SIG-M5 treated with dmso at 0.1 percent for 504 hours (cell line): ENCODE measurements around the gene NDST1.

ENCODE experiments used
- DNase-seq: peaks from one replicate; lab custom pipeline; 2025; ENCODE audit not compliant: unreplicated experiment; lab: John Stamatoyannopoulos, UW

The NDST1 gene

DNA sequence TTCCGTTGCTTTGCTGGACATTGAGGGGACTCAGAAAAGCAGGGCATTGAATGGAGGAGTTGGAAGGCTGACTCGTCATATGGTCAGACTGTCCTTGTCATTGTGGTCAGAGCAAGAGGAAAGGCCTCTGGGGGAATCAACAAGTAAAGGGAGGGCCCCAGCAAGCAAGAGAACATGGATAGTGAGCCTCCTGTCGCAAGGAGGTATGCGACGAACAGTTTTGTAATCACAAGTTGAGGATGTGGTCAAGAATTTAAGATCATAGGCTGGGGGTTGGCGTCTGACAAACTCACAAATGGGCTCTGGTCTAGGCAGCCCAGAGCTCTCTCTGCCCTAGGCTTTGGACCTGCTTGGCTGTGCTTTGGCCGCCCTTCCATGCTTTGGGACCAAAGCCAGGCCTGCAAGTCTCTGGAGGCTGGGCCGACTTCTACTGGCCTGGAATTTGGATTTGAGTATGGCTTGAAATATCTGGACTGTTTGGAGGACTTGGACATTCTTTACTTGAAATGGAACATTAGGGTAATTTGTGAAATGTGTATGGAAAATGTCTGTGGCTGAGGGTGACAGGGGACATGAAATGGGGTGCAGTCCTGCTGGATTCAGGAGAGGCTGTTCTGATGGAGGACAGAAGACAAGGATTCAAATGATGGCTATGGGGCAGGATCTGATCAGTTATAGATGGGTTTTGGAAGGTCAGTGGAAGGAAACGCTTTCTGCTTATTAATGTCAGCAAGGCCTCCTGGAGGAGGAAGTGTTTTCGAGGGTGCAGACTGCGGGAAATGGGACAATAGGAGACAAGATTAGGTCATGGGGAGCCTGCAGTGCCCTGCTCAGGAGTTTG is 19.2 kb upstream of the NDST1 start:
- peak; percentile 79 for DNase-seq

DNA sequence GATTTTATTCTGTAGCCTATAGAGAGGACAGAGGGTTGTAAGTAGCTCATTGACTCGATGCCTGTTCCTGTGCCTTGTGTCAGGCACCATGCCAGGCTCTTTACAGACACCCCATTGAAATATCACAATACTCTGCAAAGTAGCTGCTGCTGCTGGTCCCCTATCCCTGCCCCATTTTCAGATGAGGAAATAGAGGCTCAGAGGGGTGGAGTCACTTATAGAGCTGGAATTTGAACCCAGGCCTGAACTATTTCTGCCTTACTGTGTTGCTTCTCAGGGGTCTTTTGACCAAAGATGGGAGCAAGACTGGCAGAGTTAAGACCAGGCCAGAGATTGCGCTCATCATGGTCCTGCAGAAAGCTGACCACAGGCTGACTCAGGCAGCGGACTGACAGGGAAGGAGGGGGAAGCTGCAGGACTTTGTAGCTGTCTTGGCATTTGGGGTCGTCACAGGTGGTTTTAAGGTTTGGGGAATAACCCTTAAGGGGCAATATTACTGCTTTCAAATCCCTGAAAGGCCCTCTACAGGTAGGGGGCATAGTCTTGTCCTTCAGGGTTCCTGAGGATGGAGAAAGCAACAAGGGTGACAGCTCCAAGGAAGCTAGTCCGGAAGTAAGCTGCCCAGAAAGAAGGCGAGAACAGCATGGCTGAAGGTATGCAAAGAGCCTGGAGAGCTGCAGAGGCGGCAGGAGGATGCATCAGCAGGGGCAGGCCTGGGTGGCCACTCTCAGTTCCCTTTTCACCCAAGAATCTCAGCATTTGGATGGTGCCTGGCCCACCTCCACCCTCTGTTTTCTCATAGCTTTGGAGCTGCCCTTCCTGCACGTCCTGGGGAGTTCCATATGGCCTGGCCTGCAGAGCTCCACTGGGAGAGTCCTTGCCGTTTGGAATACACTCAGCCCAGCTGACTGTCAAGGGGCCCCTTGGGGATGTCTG is 18.3 kb upstream of the NDST1 start:
- DNase-seq = peak; percentile 70

DNA sequence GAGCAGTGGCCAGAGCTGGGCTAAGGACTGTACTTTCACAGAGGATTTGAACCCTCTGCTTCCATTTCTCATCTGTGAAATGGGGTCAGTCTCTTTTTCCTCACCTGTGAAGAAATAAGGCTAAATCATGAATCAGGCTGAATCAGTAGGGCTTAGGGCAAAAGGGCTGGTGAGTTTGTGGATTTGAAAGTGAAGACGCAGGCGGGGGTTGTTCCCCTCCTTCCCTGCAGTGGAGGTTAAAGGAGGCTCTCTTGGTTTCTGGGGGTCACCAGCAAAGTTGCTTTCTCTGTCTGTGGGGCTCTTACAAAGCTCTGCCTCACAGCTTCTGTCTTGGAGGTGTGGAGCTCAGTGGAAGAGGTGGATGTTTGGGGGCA is 17.6 kb upstream of the NDST1 start:
- DNase-seq = no peak

DNA sequence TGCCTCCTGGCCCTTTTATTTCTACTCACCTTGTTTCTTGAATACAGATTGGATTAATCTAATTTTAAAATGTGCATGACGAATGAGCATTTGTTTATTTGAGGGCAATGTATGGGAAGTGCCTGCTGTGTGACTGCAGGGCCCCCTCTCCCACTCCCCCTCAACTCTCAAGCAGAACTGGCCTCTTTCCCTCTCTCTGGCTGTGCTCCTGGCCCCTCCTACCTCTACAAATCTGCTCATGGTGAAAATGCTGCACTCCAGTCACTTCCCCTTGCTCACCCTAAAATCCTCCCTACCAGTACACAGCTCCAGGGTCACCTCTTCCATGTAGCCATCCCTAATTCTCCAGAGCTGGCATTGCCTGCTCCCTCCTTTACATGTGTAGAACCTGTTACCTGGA is 17.2 kb upstream of the NDST1 start:
- no peak for DNase-seq

DNA sequence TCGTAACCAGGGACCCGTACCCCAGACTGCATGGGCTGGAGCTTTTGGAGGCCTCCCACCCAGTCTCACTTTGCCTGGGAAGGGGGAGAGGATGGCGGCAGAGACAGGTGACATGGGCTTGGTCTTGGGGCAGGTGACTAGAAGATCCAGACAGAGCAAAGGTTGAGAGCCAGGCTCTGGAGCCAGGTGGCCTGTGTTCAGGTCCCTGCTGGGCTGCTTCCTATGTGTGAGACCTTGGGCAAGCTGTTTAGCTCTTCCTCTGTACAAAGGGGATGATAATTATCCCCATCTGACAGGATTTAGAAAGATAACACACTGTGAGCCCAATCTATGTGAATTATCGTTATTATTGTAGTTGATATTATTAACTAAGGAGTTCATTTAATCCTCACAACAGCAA is 16.1 kb upstream of the NDST1 start:
- no peak for DNase-seq

DNA sequence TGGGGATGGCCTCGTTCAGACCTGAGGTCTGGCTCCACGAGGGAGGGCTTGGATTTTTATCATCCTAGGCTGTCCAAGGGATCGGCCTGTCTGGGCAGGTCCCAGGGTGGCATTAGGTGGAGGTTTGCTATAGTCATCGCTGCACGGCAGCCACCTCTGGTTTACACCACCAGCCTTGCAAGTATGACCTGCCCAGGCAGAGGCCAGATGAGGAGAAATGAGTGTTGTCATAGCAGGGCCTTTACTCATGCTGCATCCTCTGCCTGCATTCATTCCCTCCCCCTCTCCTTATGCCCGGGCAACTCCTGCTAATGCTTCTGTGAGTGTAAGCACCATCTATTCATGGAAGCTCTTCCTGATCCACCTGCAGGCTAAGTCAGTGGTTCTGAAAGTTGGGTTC is 15.3 kb upstream of the NDST1 start:
- no peak for DNase-seq

DNA sequence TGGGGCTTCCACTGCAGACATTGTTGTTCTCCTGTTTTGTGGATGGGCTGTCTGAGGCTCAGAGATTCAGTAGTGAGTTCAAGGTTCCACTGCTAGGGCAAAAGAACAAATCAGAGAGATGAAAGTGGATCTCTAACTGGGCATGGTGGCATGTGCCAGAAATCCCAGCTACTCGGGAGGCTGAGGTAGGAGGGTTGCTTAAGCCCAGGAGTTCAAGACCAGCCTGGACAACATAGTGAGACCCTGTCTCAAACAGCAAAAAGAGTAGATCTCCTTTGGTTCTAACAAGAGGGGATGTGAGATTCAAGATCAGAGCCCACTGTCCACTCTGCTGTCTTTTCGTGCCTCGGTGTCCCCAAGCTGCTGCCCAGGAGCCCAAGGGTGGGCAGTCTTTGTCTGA is 11.8 kb upstream of the NDST1 start:
- no peak for DNase-seq

DNA sequence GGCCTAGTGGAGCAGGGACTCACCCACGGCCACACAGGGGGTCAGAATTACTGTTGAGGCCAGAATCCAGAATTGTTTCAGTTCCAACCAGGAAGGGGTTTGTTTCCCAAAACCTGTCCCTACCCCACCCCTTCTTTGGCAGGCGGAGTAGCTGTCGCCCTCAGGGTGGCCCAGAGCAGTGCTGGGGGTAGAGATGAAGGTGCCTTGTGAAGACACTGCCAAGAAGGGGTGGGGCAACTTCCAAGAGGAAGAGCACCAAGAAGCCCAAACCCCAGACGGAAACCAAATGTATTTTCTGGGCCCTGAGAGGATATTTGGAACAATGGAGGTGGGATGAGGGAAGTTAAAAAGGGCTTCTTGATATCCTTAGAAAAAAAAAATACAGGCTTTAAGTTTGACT is 11.4 kb upstream of the NDST1 start:
- no peak for DNase-seq

DNA sequence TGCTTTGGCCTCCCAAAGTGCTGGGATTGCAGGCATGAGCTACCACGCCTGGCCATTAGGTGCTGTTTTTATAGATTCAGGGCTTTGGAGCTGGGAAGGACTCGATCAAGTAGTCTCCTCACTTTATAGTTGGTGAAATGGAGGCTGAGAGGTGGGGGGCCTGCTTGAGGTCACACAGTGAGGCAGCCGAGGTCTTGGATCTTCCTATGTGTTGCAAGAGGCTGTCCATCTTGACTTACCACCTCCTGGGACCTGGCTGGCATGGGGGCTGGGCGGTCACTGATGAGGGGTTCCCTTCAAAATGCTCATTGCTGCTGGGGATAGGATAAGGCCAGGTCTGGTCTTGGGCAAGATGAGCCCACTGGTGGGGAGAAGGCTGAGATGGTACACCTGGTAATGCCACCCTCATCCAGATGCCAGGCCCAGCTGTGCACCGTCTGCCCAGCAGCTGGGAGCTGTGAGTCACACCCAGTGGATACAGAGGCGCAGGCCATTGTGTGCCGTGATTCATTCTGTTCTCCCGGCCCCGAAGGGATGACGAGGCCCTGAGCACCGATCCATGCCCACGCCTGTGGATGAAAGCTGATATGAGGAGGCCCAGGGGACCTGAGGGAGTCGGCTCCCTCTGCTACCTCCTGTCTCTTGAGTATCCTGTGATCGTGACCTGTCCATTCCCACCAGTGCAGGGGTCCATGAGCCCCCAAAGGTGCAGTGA is 10.5 kb upstream of the NDST1 start:
- no peak for DNase-seq

DNA sequence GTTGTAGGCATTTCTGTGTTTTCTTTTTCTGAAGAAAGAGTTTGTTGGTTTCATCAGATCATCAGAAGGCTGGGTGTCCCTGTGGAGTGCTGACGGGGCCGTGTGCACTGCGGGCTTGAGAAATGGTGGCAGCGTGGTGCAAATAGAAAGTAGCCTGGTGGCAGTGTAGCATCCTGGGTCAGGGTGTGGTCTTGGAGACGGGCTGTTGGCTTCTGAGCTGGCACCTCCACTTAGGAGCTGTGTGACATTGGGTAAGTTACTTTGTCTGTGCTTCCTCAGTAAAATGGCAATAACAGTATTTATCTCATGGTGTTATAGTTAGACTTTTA is 10.0 kb upstream of the NDST1 start:
- no peak for DNase-seq

DNA sequence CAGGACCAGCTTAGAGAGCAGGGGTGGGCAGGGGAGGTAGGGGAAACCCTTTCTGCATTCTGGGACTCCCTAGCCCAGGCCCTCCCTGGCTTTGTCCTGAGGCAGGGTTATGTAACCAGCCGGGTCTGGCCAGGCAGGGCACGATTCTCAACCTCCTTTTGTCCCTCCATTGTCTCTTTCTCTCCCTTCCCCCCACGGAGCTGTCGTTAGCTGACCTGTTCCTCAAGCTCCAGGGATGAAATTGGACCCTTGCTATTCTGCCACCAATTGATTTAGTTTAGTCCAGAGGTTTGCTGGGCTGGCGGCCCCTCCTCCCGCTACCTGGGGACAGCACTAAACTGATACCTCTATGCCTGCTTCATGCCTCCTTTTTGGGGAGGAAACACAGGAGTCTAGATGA is 9.4 kb upstream of the NDST1 start:
- no peak for DNase-seq

DNA sequence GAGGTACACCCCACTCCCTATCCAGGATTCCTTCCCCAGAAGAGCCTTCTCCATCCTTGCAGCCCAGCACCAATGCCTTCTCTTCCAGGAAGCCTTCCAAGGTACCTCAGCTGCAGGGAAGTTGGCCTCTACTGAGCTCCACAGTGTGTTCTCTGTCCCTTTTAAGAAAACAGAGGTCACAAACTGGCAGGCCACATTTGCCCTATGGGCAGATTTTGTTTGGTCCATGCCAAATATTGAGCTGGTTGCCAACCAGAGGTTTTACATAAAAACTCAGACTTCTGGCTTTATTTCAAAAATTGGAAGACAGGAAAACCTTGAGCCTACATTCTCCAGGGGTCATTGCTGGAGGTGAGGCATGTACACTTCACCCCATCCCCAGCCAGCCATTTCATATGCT is 9.0 kb upstream of the NDST1 start:
- DNase-seq = no peak

DNA sequence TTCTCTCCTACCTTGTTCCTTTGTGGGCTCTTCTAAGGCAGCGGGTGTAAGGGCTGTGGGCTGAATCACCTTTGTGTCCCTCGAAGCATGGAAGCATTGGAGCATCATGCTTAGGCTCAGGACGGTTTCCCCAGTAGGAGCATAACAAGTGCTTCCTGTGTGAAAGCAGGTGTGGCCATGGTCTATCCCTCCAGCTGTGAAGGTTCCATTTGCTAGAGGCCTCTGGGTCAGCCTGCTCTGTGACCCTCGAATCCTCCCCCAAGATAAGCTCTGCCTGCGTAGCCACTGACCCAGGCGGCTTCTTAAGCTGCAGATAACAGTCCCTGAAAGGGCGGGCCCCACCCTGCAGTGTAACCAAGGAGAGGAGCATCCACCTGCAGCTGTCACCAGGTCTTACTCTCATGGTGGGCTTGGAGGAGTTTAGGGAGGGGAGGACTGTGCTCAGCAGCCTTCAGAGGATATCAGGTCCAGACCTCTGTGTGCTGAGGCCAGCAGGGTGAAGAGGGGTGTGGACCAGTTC is 8.4 kb upstream of the NDST1 start:
- no peak for DNase-seq

DNA sequence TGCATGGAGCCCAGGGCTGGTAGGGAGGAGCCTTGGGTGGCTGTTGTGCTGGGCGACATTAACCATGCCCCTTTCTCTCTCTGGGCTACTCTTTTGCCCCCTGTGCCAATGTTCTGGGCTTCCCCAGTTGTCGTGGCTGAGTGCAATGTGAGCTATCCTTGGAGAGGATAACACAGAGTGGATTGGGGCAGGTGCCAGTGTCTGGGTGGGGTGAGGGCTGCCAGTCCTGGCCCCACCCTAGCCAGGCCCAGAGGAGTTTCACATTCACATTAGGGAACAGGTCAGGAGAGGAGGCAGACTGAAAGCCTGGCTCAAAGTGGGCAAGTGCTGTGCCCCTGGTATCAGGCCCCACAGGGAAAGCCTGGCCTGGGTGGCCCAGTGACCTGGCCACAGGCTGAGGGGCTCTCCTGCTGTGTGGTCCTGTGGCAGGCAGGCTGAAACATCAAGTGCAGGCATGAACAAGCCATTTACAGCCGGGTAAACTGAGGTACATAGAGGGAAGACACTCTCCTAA is 7.5 kb upstream of the NDST1 start:
- DNase-seq = no peak

DNA sequence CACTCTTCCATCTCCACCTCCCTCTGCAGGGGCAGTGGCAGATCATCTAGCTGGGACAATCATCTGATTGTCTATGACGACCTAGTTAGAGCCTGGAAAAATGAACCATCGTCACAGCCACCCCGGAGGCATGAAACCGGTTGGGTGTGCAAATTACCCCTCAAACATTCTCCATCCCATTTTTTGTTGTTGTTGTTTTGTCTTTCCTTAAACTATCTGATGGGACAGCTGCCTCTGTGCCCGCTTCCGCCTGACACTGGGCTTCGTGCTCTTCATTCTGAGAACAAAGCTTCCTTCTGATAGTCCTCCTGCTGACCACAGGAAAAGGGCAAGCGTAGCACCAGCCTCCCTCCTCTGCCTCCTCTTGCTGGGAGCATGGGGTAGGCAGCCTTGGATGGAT is 7.0 kb upstream of the NDST1 start:
- DNase-seq = no peak

DNA sequence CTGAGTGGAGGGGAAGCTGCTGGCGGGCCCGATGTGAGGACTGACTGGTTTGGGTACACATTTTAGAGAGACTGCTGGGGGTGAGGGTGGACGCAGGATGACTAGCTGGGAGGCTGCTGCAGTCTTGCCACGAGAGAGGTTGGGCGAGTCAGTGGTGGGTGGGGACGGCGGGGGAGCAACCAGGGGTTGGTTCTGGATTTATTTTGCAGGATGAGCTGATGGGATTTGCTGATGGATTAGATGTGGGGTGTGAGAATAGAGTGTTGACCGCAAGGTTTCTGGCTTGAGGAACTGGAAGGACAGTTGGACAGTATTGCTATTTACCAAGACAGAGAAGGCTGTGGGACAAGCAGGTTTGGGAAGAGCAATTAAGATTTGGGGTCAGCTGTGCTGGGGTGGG is 5.8 kb upstream of the NDST1 start:
- DNase-seq = no peak

DNA sequence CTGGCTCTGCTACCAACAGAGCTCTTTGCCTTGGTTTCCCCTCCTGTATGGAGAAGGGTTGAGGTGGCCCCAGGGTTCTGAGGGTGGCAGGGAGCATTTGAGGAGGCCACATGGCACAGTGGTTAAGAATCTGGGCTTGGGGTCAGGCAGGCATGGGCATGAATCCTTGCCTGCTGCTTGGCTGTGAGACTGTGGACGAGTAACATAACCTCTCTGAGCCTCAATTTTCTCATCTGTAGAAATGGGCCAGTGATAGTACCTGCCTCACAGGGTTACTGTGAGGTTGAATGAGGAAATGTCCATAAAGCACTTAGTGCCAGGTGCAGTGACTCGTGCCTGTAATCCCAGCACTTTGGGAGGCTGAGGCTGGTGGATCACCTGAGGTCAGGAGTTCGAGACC is 5.1 kb upstream of the NDST1 start:
- DNase-seq = no peak

DNA sequence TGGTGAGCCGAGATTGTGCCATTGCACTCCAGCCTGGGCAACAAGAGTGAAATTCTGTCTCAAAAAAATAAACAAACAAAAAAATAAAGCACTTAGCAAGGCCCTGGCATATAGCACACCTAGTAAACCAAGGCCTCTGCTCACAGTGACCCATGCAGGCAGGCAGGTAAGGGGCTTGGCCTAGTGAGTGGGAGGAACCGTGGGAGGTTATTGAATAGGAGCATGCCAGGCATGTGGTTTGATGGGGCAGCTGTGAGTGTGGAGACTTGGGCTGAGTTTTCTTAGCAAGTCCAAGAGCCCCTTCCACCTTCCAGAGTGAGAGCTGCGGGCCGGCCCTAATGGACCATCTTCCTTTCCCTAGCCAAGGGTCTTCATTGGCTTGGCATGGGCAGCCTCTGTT is 4.5 kb upstream of the NDST1 start:
- DNase-seq = no peak

DNA sequence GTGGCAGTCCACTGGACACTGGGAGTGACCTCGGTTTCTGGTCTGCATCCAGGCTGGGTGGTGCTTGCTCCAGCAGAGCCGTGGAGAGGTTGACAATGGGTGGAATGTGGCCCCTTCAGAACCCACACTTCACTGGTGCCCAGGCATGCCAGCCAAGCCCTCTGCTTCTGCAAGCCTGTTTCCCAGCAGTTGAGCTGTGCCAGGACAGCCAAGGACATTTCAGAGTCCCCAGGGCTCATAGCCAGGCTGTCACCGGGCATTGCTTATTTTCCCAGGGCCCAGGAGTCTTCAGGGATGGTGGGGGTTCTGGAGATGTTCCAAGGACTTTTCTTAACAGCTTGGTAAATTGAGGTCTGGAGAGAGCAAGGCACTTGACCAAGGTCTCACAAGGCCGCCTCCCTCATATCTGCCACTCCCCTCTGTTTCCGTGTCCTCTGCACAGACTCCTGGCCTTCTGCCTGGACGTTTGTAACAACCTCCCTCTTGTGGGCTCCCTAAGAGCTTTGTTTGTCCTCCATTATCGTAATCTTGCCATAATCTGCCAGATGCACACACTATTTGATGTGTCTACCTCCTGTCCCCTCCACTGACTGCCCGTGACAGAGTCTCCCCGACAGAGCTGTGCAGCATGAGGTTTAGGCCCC is 3.8 kb upstream of the NDST1 start:
- DNase-seq = no peak

DNA sequence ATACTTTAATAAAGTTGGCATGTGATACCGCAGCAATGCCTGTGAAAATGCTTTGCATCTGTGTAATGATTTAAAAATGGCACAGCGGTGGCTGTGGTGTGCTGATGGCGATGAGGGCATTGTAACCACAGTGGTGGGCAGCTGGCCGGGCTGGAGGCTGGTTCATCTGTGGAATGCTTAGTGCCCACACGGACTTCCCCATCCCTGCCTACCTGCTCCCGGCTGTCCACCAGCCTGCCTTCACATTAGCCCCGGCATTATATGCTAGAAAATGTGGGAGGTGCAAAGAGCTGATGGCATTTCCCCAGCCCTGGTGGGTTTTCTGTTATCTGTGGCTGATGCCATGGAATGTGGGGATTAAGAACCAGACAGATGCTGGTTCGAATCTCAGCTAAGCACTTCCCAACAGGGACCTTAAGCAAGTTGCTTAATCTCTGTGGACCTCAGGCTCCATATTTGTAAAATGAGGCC is 2.9 kb upstream of the NDST1 start:
- no peak for DNase-seq

DNA sequence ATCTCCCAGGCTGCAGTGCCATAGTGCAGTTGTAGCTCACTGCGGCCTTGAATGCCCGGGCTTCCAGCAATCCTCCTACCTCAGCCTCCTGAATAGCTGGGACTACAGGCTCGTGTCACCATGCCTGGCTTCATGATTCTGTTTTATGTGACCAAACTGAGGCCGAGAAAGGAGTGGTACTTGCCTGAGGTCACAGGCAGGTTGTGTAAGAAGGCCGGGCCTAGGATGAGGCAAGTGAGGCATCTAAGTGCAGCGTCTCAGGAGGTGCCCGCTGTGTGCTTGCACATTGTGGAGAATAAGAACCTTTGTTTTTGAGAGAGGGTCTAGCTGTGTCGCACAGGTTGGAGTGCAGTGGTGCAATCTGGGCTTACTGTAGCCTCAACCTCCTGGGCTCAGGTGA is 2.1 kb upstream of the NDST1 start:
- no peak for DNase-seq
